HEK293 (cell line): ENCODE results near the gene DNMT3L.

ENCODE experiments used
- CTCF ChIA-PET: fragments of 350-600 bp; formaldehyde crosslinking; extraction: SDS; loops from one replicate; lab custom pipeline; 2021; ENCODE audit warnings: antibody characterized with exemption; lab: Yijun Ruan, JAX
- POLR2A ChIA-PET: fragments of 300-600 bp; formaldehyde crosslinking; extraction: SDS; loops from one replicate; lab custom pipeline; 2020; ENCODE audit warnings: antibody characterized with exemption, inconsistent platforms; lab: Yijun Ruan, JAX
- H3K27ac ChIP-seq: fragments of 200-500 bp; sonication (Bioruptor generic); 2 replicates; pipeline ENCODE4 v1.5.1; 2014; ENCODE audit warnings: low read depth, low read length, control low read depth, inconsistent platforms; ENCODE audit errors: extremely low read depth
- H3K36me3 ChIP-seq, 2 experiments: fragments of 200-500 bp in 1 of 2; sonication (Bioruptor generic) in 1 of 2; 1 replicate in 1 of 2; 2 replicates in 1 of 2; pipeline ENCODE4 v1.5.1; 2014 to 2017; ENCODE audit warnings: inconsistent platforms in 2 of 2, low read length in 2 of 2; ENCODE audit not compliant: control insufficient read depth in 2 of 2, insufficient read depth in 1 of 2
- H3K4me1 ChIP-seq: fragments of 200-500 bp; sonication (Bioruptor generic); 2 replicates; pipeline ENCODE4 v1.5.1; 2014; ENCODE audit warnings: mild to moderate bottlenecking, low read length, inconsistent platforms; ENCODE audit not compliant: control insufficient read depth, insufficient read depth
- H3K4me3 ChIP-seq: 2 replicates; pipeline ENCODE4 v1.5.1; 2011; ENCODE audit warnings: low read depth, mild to moderate bottlenecking, control low read depth, low read length, moderate library complexity
- H3K9me3 ChIP-seq: fragments of 200-500 bp; sonication (Bioruptor generic); 2 replicates; pipeline ENCODE4 v1.5.1; 2014; ENCODE audit warnings: low read depth, low read length, inconsistent platforms; ENCODE audit not compliant: control insufficient read depth, insufficient read depth
- GLI2 ChIP-seq: fragments of 450-650 bp; formaldehyde crosslinking; IDR thresholded peaks from 2 replicates; pipeline ENCODE4; 2017; ENCODE audit warnings: missing biosample characterization, missing genetic modification characterization, low read depth, borderline replicate concordance
- HOXD13 ChIP-seq: sonication (generic); formaldehyde crosslinking; IDR thresholded peaks from 2 replicates; pipeline ENCODE4 v1.8.0; 2022; ENCODE audit warnings: missing genetic modification reagents, borderline replicate concordance
- PRDM10 ChIP-seq: fragments of 450-650 bp; formaldehyde crosslinking; IDR thresholded peaks from 2 replicates; pipeline ENCODE4 v1.5.1; 2016; ENCODE audit warnings: missing biosample characterization, missing genetic modification characterization
- ZNF18 ChIP-seq: fragments of 450-650 bp; formaldehyde crosslinking; IDR thresholded peaks from 2 replicates; pipeline ENCODE4 v1.5.1; 2016; ENCODE audit warnings: missing biosample characterization, missing genetic modification characterization
- ZNF449 ChIP-seq: fragments of 450-650 bp; formaldehyde crosslinking; IDR thresholded peaks from 2 replicates; pipeline ENCODE4 v1.5.1; 2017; ENCODE audit warnings: missing biosample characterization, mild to moderate bottlenecking, missing genetic modification characterization, moderate library complexity
- ZNF48 ChIP-seq: fragments of 450-650 bp; formaldehyde crosslinking; IDR thresholded peaks from 2 replicates; pipeline ENCODE4 v1.5.1; 2016; ENCODE audit warnings: missing biosample characterization, missing genetic modification characterization
- ZNF518A ChIP-seq: fragments of 450-650 bp; formaldehyde crosslinking; conservative IDR thresholded peaks from 2 replicates; pipeline ENCODE4 v1.5.1; 2016; ENCODE audit warnings: low read depth, missing biosample characterization, missing genetic modification characterization
- ZNF560 ChIP-seq: fragments of 450-650 bp; formaldehyde crosslinking; IDR thresholded peaks from 2 replicates; pipeline ENCODE4 v1.5.1; 2017; ENCODE audit warnings: missing biosample characterization, missing genetic modification characterization, borderline replicate concordance
- ZNF561 ChIP-seq: fragments of 450-650 bp; IDR thresholded peaks from 2 replicates; pipeline ENCODE4 v1.5.1; 2018; ENCODE audit warnings: missing biosample characterization, missing genetic modification characterization, borderline replicate concordance
- ZNF692 ChIP-seq: fragments of 450-650 bp; formaldehyde crosslinking; IDR thresholded peaks from 2 replicates; pipeline ENCODE4 v1.5.1; 2016; ENCODE audit warnings: missing biosample characterization, missing genetic modification characterization
- ZNF704 ChIP-seq: fragments of 450-650 bp; formaldehyde crosslinking; IDR thresholded peaks from 2 replicates; pipeline ENCODE4 v1.5.1; 2016; ENCODE audit warnings: missing biosample characterization, missing genetic modification characterization

Gene DNMT3L

GRCh38 chr21:44269090-44269489 lies 7.4 kb upstream of the DNMT3L start (continued):
- TF ChIP-seq ZNF704 (no peak), ZNF692 (tag by site-specific recombination) (no peak)

GRCh38 chr21:44267655-44268142 lies 6.0 kb upstream of the DNMT3L start:
- ChIA-PET POLR2A (interaction anchor here (0.6 kb wide), 1 partner anchor 225 kb away, joined by 3 read pairs; no protein-coding TSS in a partner anchor), CTCF (interaction anchor here (0.7 to 1.8 kb wide), 2 partner anchors 30 to 43 kb away, joined by 3 to 8 read pairs; no protein-coding TSS in a partner anchor)
- Histone ChIP-seq H3K9me3 (no peaks in the 10 kb centered on the region), H3K4me1 (no peaks in the 10 kb centered on the region), H3K27ac (no peak overlapping the region), H3K4me3 (no peak overlapping the region), H3K36me3 (no peaks in the 10 kb centered on the region)
- TF ChIP-seq ZNF561 (tag by site-specific recombination) (no peak), ZNF449 (tag by site-specific recombination) (no peak), PRDM10 (tag by site-specific recombination) (no peak), ZNF48 (tag by site-specific recombination) (no peak), HOXD13 (no peak), ZNF518A (tag by site-specific recombination) (no peak)

- Histone ChIP-seq H3K27ac (no peak overlapping the region), H3K9me3 (no peaks in the 10 kb centered on the region), H3K4me3 (no peak overlapping the region)
- CTCF ChIA-PET, result no interaction called here
- TF ChIP-seq GLI2 (tag by site-specific recombination) (no peak), HOXD13 (no peak), ZNF18 (tag by site-specific recombination) (no peak), ZNF560 (no peak)
- TF ChIP-seq, all 188 proteins: peak for 0
- POLR2A ChIA-PET, result no interaction called here
- Histone ChIP-seq H3K4me1 (no peaks in the 10 kb centered on the region), H3K36me3 (no peaks in the 10 kb centered on the region)
Observed at GRCh38 chr21:44265734-44266270, 4.1 kb upstream of the DNMT3L start.
